GM12864 (cell line): ENCODE measurements around the gene COL24A1.

Experiments
- DNase-seq: peaks from one replicate; pipeline ENCODE4 v3.0.0-alpha.2; 2011; ENCODE audit warnings: low read depth
- H3K4me3 ChIP-seq: 2 replicates; pipeline ENCODE4 v1.5.1; 2011; ENCODE audit warnings: mild to moderate bottlenecking, low read depth, low read length, control low read depth
- CTCF ChIP-seq: IDR thresholded peaks from 2 replicates; pipeline ENCODE4 v1.5.1; 2011; ENCODE audit warnings: low read depth, mild to moderate bottlenecking, moderate library complexity, low read length, control low read depth, inconsistent platforms; ENCODE audit errors: missing control alignments

The COL24A1 gene

GRCh38 chr1:85943526-85943925 is 213.0 kb downstream of the COL24A1 start:
- TF ChIP-seq CTCF = no peak
- peak; percentile 24 for DNase-seq
- H3K4me3 ChIP-seq = no peak overlapping the region

- TF ChIP-seq CTCF = no peak
- H3K4me3 ChIP-seq = no peak overlapping the region
- no peak for DNase-seq
Observed at GRCh38 chr1:85940656-85941306, 215.8 kb downstream of the COL24A1 start.

GRCh38 chr1:85938829-85939228 is 217.7 kb downstream of the COL24A1 start:
- no peak overlapping the region for H3K4me3 ChIP-seq
- no peak for DNase-seq
- no peak for TF ChIP-seq CTCF

- no peak for TF ChIP-seq CTCF
- no peak overlapping the region for H3K4me3 ChIP-seq
- no peak for DNase-seq
Observed at GRCh38 chr1:85936470-85936869, 220.1 kb downstream of the COL24A1 start.

- TF ChIP-seq CTCF = no peak
- DNase-seq = no peak
- H3K4me3 ChIP-seq = no peak overlapping the region
Observed at GRCh38 chr1:85936057-85936456, 220.5 kb downstream of the COL24A1 start.

- no peak for DNase-seq
Observed at GRCh38 chr1:85935234-85935633, 221.3 kb downstream of the COL24A1 start.

More at GRCh38 chr1:85935234-85935633, 221.3 kb downstream of the COL24A1 start:
- H3K4me3 ChIP-seq = no peak overlapping the region
- TF ChIP-seq CTCF = no peak
